Measurements from ENCODE around the gene MAP2.
"Not testable (repeated sequence)": the region's sequence is repeated elsewhere in the genome, so short reads cannot be mapped to it uniquely, and the experiment has no call there.

Gene MAP2

GRCh38 chr2:209581040-209581439 is 157.2 kb downstream of the MAP2 start:
- in situ Hi-C loops (cut with MboI; ENCODE audit: low sequenced_read_pairs): no loop called here

GRCh38 chr2:209582281-209582680 is 158.4 kb downstream of the MAP2 start:
- in situ Hi-C loops (cut with MboI; ENCODE audit: low sequenced_read_pairs): no loop called here

- in situ Hi-C loops (cut with MboI; ENCODE audit: low sequenced_read_pairs): no loop called here
These were observed 160.6 kb downstream of the MAP2 start for GRCh38 chr2:209584472-209584871.

GRCh38 chr2:209584915-209585314 is 161.1 kb downstream of the MAP2 start:
- in situ Hi-C loops (cut with MboI; ENCODE audit: low sequenced_read_pairs): no loop called here

- in situ Hi-C loops (cut with MboI; ENCODE audit: low sequenced_read_pairs): no loop called here
These were observed 167.2 kb downstream of the MAP2 start for GRCh38 chr2:209591021-209591420.

GRCh38 chr2:209592106-209592505 is 168.3 kb downstream of the MAP2 start:
- in situ Hi-C loops (cut with MboI; ENCODE audit: low sequenced_read_pairs): no loop called here

- in situ Hi-C loops (cut with MboI; ENCODE audit: low sequenced_read_pairs): no loop called here
These were observed 170.1 kb downstream of the MAP2 start for GRCh38 chr2:209593930-209594329.

- in situ Hi-C loops (cut with MboI; ENCODE audit: low sequenced_read_pairs): no loop called here
These were observed 172.4 kb downstream of the MAP2 start for GRCh38 chr2:209596262-209596661.

- in situ Hi-C loops (cut with MboI; ENCODE audit: low sequenced_read_pairs): not testable (repeated sequence)
These were observed 174.4 kb downstream of the MAP2 start for GRCh38 chr2:209598227-209598626.

- in situ Hi-C loops (cut with MboI; ENCODE audit: low sequenced_read_pairs): no loop called here
These were observed 176.7 kb downstream of the MAP2 start for GRCh38 chr2:209600341-209601171.

GRCh38 chr2:209601497-209601896 is 177.7 kb downstream of the MAP2 start:
- in situ Hi-C loops (cut with MboI; ENCODE audit: low sequenced_read_pairs): no loop called here

- in situ Hi-C loops (cut with MboI; ENCODE audit: low sequenced_read_pairs): no loop called here
These were observed 178.4 kb downstream of the MAP2 start for GRCh38 chr2:209602259-209602658.

GRCh38 chr2:209609531-209609930 is 185.7 kb downstream of the MAP2 start:
- in situ Hi-C loops (cut with MboI; ENCODE audit: low sequenced_read_pairs): no loop called here

GRCh38 chr2:209610631-209611030 is 186.8 kb downstream of the MAP2 start:
- in situ Hi-C loops (cut with MboI; ENCODE audit: low sequenced_read_pairs): no loop called here

- in situ Hi-C loops (cut with MboI; ENCODE audit: low sequenced_read_pairs): no loop called here
These were observed 189.9 kb downstream of the MAP2 start for GRCh38 chr2:209613649-209614305.

GRCh38 chr2:209614690-209615369 is 191.0 kb downstream of the MAP2 start:
- in situ Hi-C loops (cut with MboI; ENCODE audit: low sequenced_read_pairs): no loop called here

- in situ Hi-C loops (cut with MboI; ENCODE audit: low sequenced_read_pairs): no loop called here
These were observed 195.9 kb downstream of the MAP2 start for GRCh38 chr2:209619782-209620181.

GRCh38 chr2:209624192-209624938 is 200.5 kb downstream of the MAP2 start:
- in situ Hi-C loops (cut with MboI; ENCODE audit: low sequenced_read_pairs): no loop called here

- in situ Hi-C loops (cut with MboI; ENCODE audit: low sequenced_read_pairs): no loop called here
These were observed 205.8 kb downstream of the MAP2 start for GRCh38 chr2:209629597-209629996.

- in situ Hi-C loops (cut with MboI; ENCODE audit: low sequenced_read_pairs): no loop called here
These were observed 210.1 kb downstream of the MAP2 start for GRCh38 chr2:209633911-209634310.

- in situ Hi-C loops (cut with MboI; ENCODE audit: low sequenced_read_pairs): no loop called here
These were observed 212.2 kb downstream of the MAP2 start for GRCh38 chr2:209636076-209636475.

Data from hTERT RPE-1 (cell line).